Measurements from ENCODE around the gene EXT2. TPM values are rescaled to one million over a fixed set of nuclear protein-coding genes. Genes with fewer than 3 reads are reported as not detected.

EXT2 gene
- total RNA-seq, 4 donors from 2014 or later = 56.9 to 152 (median 128) TPM

DNA sequence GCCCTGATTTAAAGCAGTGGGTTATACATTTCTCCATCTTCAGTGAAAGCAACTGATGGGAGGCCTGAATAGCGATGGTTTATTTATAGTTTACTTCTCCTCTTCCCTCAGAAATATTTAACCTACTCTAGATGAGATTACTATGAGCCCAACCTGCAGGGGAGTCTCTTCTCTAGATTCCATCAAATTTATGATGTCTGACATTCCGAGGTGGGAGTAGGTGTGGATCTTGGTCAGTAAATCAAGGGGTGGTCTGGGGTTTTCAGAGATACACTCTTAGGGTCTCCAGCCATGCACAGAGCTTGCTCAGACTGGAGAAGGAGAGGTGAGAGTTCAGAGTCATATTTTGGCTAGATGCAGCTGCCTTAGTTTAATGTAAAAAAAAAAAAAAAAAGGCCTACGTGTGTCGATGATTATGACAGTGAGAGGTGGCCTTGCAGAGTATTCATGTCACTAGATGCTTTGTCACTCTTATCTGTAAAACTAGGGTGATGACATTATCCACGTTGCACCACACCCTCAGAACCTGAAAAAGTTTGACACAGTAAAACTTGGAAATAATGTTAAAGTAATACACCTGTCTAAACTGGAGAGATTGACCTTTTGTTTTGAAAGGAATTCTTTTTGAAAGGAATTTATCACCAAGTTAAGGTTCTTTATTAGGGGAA is 81.2 kb downstream of the EXT2 start:
- H3K27me3 ChIP-seq = no peaks in the 10 kb centered on the region
- H3K4me1 ChIP-seq = no peaks in the 10 kb centered on the region
- TF ChIP-seq, protein P1, sequence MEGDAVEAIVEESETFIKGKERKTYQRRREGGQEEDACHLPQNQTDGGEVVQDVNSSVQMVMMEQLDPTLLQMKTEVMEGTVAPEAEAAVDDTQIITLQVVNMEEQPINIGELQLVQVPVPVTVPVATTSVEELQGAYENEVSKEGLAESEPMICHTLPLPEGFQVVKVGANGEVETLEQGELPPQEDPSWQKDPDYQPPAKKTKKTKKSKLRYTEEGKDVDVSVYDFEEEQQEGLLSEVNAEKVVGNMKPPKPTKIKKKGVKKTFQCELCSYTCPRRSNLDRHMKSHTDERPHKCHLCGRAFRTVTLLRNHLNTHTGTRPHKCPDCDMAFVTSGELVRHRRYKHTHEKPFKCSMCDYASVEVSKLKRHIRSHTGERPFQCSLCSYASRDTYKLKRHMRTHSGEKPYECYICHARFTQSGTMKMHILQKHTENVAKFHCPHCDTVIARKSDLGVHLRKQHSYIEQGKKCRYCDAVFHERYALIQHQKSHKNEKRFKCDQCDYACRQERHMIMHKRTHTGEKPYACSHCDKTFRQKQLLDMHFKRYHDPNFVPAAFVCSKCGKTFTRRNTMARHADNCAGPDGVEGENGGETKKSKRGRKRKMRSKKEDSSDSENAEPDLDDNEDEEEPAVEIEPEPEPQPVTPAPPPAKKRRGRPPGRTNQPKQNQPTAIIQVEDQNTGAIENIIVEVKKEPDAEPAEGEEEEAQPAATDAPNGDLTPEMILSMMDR (IDR thresholded peaks at IDR 0.05) = no peak
- no peak for TF ChIP-seq POLR2A (IDR thresholded peaks at IDR 0.05)
- H3K36me3 ChIP-seq = peaks cover 0 to 3% (median 0%) of the 10 kb centered on the region in 3 donors
- H3K9me3 ChIP-seq = no peaks in the 10 kb centered on the region
- H3K27ac ChIP-seq = no peak overlapping the region
- no peak overlapping the region for H3K4me3 ChIP-seq
- DNase-seq = no peak

- H3K36me3 ChIP-seq = peaks cover 0 to 3% (median 0%) of the 10 kb centered on the region in 3 donors
- H3K27me3 ChIP-seq = no peaks in the 10 kb centered on the region
- H3K4me1 ChIP-seq = no peaks in the 10 kb centered on the region
- no peaks in the 10 kb centered on the region for H3K9me3 ChIP-seq
- no peak for DNase-seq
- TF ChIP-seq POLR2A (IDR thresholded peaks at IDR 0.05) = no peak
- TF ChIP-seq, protein P1 (IDR thresholded peaks at IDR 0.05) = no peak
- H3K4me3 ChIP-seq = no peak overlapping the region
- no peak overlapping the region for H3K27ac ChIP-seq
Measured at GRCh38 chr11:44177905-44178304, 82.4 kb downstream of the EXT2 start.

DNA sequence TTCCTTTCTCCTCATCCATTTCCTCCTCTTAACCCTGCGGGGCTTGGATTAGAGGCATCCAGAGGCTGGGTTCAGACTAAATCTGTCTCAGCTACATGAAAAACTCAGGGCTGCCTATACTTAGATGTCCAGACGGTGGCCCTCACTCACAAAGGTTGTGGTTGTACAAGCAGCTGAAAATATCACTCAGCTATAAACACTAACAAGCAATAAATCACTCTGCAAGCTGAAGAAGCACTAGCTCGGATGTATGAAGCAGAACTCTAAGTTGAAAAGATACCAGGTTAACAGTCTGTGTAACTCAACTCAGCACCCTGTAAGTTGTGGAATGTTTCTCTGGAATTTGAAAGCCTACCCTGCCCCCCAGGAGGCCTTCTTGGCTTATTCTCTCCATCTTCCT is 82.9 kb downstream of the EXT2 start:
- H3K27me3 ChIP-seq = no peaks in the 10 kb centered on the region
- H3K4me1 ChIP-seq = no peaks in the 10 kb centered on the region
- no peaks in the 10 kb centered on the region for H3K9me3 ChIP-seq
- H3K4me3 ChIP-seq = no peak overlapping the region
- no peak for TF ChIP-seq POLR2A (IDR thresholded peaks at IDR 0.05)
- H3K27ac ChIP-seq = no peak overlapping the region
- no peak for DNase-seq
- H3K36me3 ChIP-seq = peaks cover 0 to 3% (median 0%) of the 10 kb centered on the region in 3 donors

DNA sequence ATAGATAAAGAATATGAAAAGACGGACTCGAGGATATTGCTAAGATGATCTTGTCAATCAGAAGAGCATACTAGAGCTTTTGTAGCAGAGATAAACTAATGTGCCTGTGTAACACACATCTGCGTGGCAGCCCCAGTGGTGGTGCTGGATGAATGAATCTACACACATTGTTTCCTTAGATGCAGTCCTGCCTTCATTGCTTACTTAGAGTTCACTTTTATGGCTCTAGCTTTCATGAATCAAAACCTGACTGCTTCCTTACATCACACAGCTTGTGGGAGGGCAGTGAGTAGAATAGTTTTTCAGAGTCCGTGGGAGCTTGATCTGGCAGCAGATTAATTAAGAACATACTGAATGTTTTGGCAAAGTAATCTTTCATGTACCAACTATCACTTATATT is 83.7 kb downstream of the EXT2 start:
- H3K36me3 ChIP-seq = no peaks in the 10 kb centered on the region
- DNase-seq = no peak
- no peak overlapping the region for H3K27ac ChIP-seq
- H3K9me3 ChIP-seq = no peaks in the 10 kb centered on the region
- no peaks in the 10 kb centered on the region for H3K27me3 ChIP-seq
- H3K4me3 ChIP-seq = no peak overlapping the region
- TF ChIP-seq POLR2A (IDR thresholded peaks at IDR 0.05) = no peak
- TF ChIP-seq, protein P1 (IDR thresholded peaks at IDR 0.05) = no peak
- no peaks in the 10 kb centered on the region for H3K4me1 ChIP-seq

GRCh38 chr11:44180107-44180506 is 84.6 kb downstream of the EXT2 start:
- no peak overlapping the region for H3K27ac ChIP-seq
- TF ChIP-seq POLR2A (IDR thresholded peaks at IDR 0.05) = no peak
- TF ChIP-seq, protein P1 (IDR thresholded peaks at IDR 0.05) = no peak

GRCh38 chr11:44185522-44185921 is 90.0 kb downstream of the EXT2 start:
- Histone ChIP-seq H3K27me3 (no peaks in the 10 kb centered on the region), H3K4me1 (no peaks in the 10 kb centered on the region), H3K9me3 (peaks cover 0 to 12% (median 4%) of the 10 kb centered on the region in 4 donors), H3K4me3 (no peak overlapping the region), H3K27ac (no peak overlapping the region), H3K36me3 (peaks cover 0 to 21% (median 0%) of the 10 kb centered on the region in 3 donors)
- no peak for DNase-seq
- TF ChIP-seq, protein P1 (IDR thresholded peaks at IDR 0.05) = no peak
- TF ChIP-seq POLR2A (IDR thresholded peaks at IDR 0.05) = no peak

More at GRCh38 chr11:44180107-44180506, 84.6 kb downstream of the EXT2 start:
- no peaks in the 10 kb centered on the region for H3K4me1 ChIP-seq
- no peaks in the 10 kb centered on the region for H3K36me3 ChIP-seq
- H3K4me3 ChIP-seq = no peak overlapping the region
- H3K9me3 ChIP-seq = no peaks in the 10 kb centered on the region
- no peak for DNase-seq
- no peaks in the 10 kb centered on the region for H3K27me3 ChIP-seq
